ENCODE measurements around the gene PYDC1. TPM values are rescaled to one million over a fixed set of nuclear protein-coding genes. Genes with fewer than 3 reads are reported as not detected.

Gene PYDC1
- total RNA-seq, 4 donors from 2014 or later = not detected

- Histone ChIP-seq H3K27me3 (peaks cover 0 to 1% of the 10 kb centered on the region in 2 donors), H3K4me1 (no peaks in the 10 kb centered on the region), H3K9me3 (no peaks in the 10 kb centered on the region), H3K36me3 (no peaks in the 10 kb centered on the region), H3K27ac (no peak overlapping the region), H3K4me3 (no peak overlapping the region)
- no peak for TF ChIP-seq POLR2A (IDR thresholded peaks at IDR 0.05)
- TF ChIP-seq, protein P1, sequence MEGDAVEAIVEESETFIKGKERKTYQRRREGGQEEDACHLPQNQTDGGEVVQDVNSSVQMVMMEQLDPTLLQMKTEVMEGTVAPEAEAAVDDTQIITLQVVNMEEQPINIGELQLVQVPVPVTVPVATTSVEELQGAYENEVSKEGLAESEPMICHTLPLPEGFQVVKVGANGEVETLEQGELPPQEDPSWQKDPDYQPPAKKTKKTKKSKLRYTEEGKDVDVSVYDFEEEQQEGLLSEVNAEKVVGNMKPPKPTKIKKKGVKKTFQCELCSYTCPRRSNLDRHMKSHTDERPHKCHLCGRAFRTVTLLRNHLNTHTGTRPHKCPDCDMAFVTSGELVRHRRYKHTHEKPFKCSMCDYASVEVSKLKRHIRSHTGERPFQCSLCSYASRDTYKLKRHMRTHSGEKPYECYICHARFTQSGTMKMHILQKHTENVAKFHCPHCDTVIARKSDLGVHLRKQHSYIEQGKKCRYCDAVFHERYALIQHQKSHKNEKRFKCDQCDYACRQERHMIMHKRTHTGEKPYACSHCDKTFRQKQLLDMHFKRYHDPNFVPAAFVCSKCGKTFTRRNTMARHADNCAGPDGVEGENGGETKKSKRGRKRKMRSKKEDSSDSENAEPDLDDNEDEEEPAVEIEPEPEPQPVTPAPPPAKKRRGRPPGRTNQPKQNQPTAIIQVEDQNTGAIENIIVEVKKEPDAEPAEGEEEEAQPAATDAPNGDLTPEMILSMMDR (IDR thresholded peaks at IDR 0.05) = no peak
- intact Hi-C loops (cut with DNase I; ENCODE audit: low total_unique reads) = no loop called here
- no peak for DNase-seq
These were observed 6.1 kb upstream of the PYDC1 start for GRCh38 chr16:31223044-31223443.

DNA sequence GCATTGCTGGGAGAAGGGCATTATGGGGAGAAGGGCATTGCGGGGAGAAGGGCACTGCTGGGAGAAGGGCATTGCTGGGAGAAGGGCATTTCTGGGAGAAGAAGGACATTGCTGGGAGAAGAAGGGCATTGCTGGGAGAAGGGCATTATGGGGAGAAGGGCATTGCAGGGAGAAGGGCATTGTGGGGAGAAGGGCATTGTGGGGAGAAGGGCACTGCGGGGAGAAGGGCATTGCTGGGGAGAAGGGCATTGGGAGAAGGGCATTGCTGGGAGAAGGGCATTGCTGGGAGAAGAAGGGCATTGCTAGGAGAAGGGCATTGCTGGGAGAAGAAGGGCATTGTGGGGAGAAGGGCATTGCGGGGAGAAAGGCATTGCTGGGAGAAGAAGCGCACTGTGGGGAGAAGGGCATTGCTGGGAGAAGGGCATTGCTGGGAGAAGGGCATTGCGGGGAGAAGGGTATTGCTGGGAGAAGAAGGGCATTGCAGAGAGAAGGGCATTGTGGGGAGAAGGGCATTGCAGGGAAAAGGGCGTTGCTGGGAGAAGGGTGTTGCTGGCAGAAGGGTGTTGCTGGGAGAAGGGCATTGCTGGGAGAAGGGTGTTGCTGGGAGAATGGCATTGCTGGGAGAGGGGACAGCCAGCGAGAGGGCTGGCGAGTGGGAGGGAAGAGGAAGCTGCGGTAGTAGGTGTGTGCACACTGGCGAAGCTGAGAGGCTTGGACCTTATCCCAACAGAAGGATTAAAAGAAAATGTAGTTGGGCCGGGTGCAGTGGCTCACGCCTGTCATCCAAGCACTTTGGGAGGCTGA lies 4.6 kb upstream of the PYDC1 start:
- Histone ChIP-seq H3K36me3 (no peaks in the 10 kb centered on the region), H3K4me1 (peaks cover 0 to 6% of the 10 kb centered on the region in 2 donors), H3K4me3 (no peak overlapping the region), H3K9me3 (no peaks in the 10 kb centered on the region), H3K27ac (no peak overlapping the region), H3K27me3 (peaks cover 0 to 12% of the 10 kb centered on the region in 2 donors)
- DNase-seq = no peak
- intact Hi-C loops (cut with DNase I; ENCODE audit: low total_unique reads) = no loop called here
- no peak for TF ChIP-seq POLR2A (IDR thresholded peaks at IDR 0.05)
- TF ChIP-seq, protein P1 (IDR thresholded peaks at IDR 0.05) = no peak

- no peak for DNase-seq
- H3K4me1 ChIP-seq = peaks cover 0 to 9% of the 10 kb centered on the region in 2 donors
- H3K36me3 ChIP-seq = no peaks in the 10 kb centered on the region
- H3K4me3 ChIP-seq = no peak overlapping the region
- no peak for TF ChIP-seq POLR2A (IDR thresholded peaks at IDR 0.05)
- TF ChIP-seq, protein P1 (IDR thresholded peaks at IDR 0.05) = no peak
- no peaks in the 10 kb centered on the region for H3K9me3 ChIP-seq
- H3K27ac ChIP-seq = no peak overlapping the region
- intact Hi-C loops (cut with DNase I; ENCODE audit: low total_unique reads) = no loop called here
- H3K27me3 ChIP-seq = peaks cover 0 to 12% of the 10 kb centered on the region in 2 donors
These were observed 2.3 kb upstream of the PYDC1 start for GRCh38 chr16:31219154-31219741.

DNA sequence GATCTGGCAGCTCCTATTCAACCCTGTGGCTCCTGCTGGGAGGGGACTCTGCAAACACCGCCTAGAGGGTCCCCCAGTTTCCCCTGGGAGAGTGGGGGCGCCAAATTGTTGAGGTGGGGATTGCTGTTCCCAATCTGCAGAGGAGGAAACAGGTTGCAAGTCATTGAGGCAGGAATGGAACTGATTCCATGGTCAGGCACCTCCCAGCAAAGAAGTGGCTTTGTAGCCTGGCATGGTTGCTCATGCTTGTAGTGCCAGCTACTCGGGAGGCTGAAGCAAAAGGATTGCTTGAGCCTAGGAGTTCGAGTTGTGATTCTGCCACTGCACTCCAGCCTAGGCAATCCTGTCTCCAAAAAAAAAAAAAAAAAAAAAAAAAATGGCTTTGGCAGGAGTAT lies 198 bp upstream of the PYDC1 start:
- Histone ChIP-seq H3K27ac (no peak overlapping the region), H3K36me3 (no peaks in the 10 kb centered on the region), H3K27me3 (peaks cover 0 to 12% of the 10 kb centered on the region in 2 donors), H3K4me3 (no peak overlapping the region), H3K9me3 (no peaks in the 10 kb centered on the region), H3K4me1 (peaks cover 0 to 9% of the 10 kb centered on the region in 2 donors)
- intact Hi-C loops (cut with DNase I; ENCODE audit: low total_unique reads) = no loop called here
- no peak for DNase-seq
- TF ChIP-seq POLR2A (IDR thresholded peaks at IDR 0.05) = no peak
- TF ChIP-seq, protein P1 (IDR thresholded peaks at IDR 0.05) = no peak

All from uterus (tissue), 4 donors.